ENCODE data around the gene MINK1.
"Not testable (repeated sequence)": the region's sequence is repeated elsewhere in the genome, so short reads cannot be mapped to it uniquely, and the experiment has no call there.

Gene MINK1

GRCh38 chr17:4843321-4844000, 10.3 kb downstream of the MINK1 start:
- in situ Hi-C loops (cut with MboI; ENCODE audit: low sequenced_read_pairs): no loop called here

- in situ Hi-C loops (cut with MboI; ENCODE audit: low sequenced_read_pairs): no loop called here
Observed at GRCh38 chr17:4845118-4845517, 12.0 kb downstream of the MINK1 start.

- in situ Hi-C loops (cut with MboI; ENCODE audit: low sequenced_read_pairs): no loop called here
Observed at GRCh38 chr17:4846635-4847390, 13.7 kb downstream of the MINK1 start.

GRCh38 chr17:4849011-4849536, 15.9 kb downstream of the MINK1 start:
- in situ Hi-C loops (cut with MboI; ENCODE audit: low sequenced_read_pairs): no loop called here

- in situ Hi-C loops (cut with MboI; ENCODE audit: low sequenced_read_pairs): no loop called here
Observed at GRCh38 chr17:4850246-4850645, 17.1 kb downstream of the MINK1 start.

- in situ Hi-C loops (cut with MboI; ENCODE audit: low sequenced_read_pairs): no loop called here
Observed at GRCh38 chr17:4851084-4851483, 17.9 kb downstream of the MINK1 start.

GRCh38 chr17:4852567-4853207, 19.5 kb downstream of the MINK1 start:
- in situ Hi-C loops (cut with MboI; ENCODE audit: low sequenced_read_pairs): no loop called here

- in situ Hi-C loops (cut with MboI; ENCODE audit: low sequenced_read_pairs): no loop called here
Observed at GRCh38 chr17:4853208-4853671, 20.1 kb downstream of the MINK1 start.

GRCh38 chr17:4854111-4854681, 21.1 kb downstream of the MINK1 start:
- in situ Hi-C loops (cut with MboI; ENCODE audit: low sequenced_read_pairs): no loop called here

GRCh38 chr17:4856271-4856936, 23.3 kb downstream of the MINK1 start:
- in situ Hi-C loops (cut with MboI; ENCODE audit: low sequenced_read_pairs): no loop called here

GRCh38 chr17:4856937-4857314, 23.8 kb downstream of the MINK1 start:
- in situ Hi-C loops (cut with MboI; ENCODE audit: low sequenced_read_pairs): no loop called here

- in situ Hi-C loops (cut with MboI; ENCODE audit: low sequenced_read_pairs): not testable (repeated sequence)
Observed at GRCh38 chr17:4857347-4857746, 24.2 kb downstream of the MINK1 start.

- in situ Hi-C loops (cut with MboI; ENCODE audit: low sequenced_read_pairs): no loop called here
Observed at GRCh38 chr17:4858068-4858881, 25.1 kb downstream of the MINK1 start.

GRCh38 chr17:4858882-4859260, 25.7 kb downstream of the MINK1 start:
- in situ Hi-C loops (cut with MboI; ENCODE audit: low sequenced_read_pairs): no loop called here

- in situ Hi-C loops (cut with MboI; ENCODE audit: low sequenced_read_pairs): no loop called here
Observed at GRCh38 chr17:4859816-4860625, 26.9 kb downstream of the MINK1 start.

GRCh38 chr17:4860651-4861050, 27.5 kb downstream of the MINK1 start:
- in situ Hi-C loops (cut with MboI; ENCODE audit: low sequenced_read_pairs): no loop called here

- in situ Hi-C loops (cut with MboI; ENCODE audit: low sequenced_read_pairs): no loop called here
Observed at GRCh38 chr17:4861052-4861451, 27.9 kb downstream of the MINK1 start.

- in situ Hi-C loops (cut with MboI; ENCODE audit: low sequenced_read_pairs): no loop called here
Observed at GRCh38 chr17:4862720-4863119, 29.6 kb downstream of the MINK1 start.

- in situ Hi-C loops (cut with MboI; ENCODE audit: low sequenced_read_pairs): no loop called here
Observed at GRCh38 chr17:4863321-4863720, 30.2 kb downstream of the MINK1 start.
